K562 (cell line): ENCODE data around the gene SLC25A10.
A peak's percentile ranks its signal among the peaks of the same experiment; 100 is the strongest.

Source experiments
- FOXJ3 ChIP-seq: sonication (generic); formaldehyde crosslinking; IDR thresholded peaks from 2 replicates; pipeline ENCODE4 v1.4.0; 2020; ENCODE audit warnings: mild to moderate bottlenecking, missing genetic modification reagents
- POLR2A ChIP-seq: fragments of 450-650 bp; conservative IDR thresholded peaks from 2 replicates; pipeline ENCODE4 v1.6.1; 2016
- SRSF7 ChIP-seq: fragments of 200-400 bp; formaldehyde crosslinking; optimal IDR thresholded peaks from 2 replicates; pipeline ENCODE3; 2017; ENCODE audit warnings: mild to moderate bottlenecking, low read depth, low read length
- ZNF384 ChIP-seq: IDR thresholded peaks from 2 replicates; pipeline ENCODE4 v1.6.1; 2012; ENCODE audit warnings: low read depth, low read length, improper control_type of control experiment
- TF ChIP-seq, protein P1 (sequence below), 3 experiments: IDR thresholded peaks in 2 of 3; conservative IDR thresholded peaks in 1 of 3; 2 replicates each; pipeline ENCODE4 v1.5.1; 2011 to 2012; ENCODE audit warnings: low read length in 3 of 3, mild to moderate bottlenecking in 3 of 3, control low read depth in 2 of 3, improper control_type of control experiment in 1 of 3, inconsistent platforms in 1 of 3, low read depth in 1 of 3, mixed read lengths in 1 of 3, moderate library complexity in 1 of 3; ENCODE audit not compliant: insufficient read depth in 2 of 3
- TF ChIP-seq, protein P2 (sequence below): sonication (generic); formaldehyde crosslinking; IDR thresholded peaks from 2 replicates; pipeline ENCODE4 v1.8.1; 2023; ENCODE audit warnings: mild to moderate bottlenecking, missing genetic modification reagents

DNA sequence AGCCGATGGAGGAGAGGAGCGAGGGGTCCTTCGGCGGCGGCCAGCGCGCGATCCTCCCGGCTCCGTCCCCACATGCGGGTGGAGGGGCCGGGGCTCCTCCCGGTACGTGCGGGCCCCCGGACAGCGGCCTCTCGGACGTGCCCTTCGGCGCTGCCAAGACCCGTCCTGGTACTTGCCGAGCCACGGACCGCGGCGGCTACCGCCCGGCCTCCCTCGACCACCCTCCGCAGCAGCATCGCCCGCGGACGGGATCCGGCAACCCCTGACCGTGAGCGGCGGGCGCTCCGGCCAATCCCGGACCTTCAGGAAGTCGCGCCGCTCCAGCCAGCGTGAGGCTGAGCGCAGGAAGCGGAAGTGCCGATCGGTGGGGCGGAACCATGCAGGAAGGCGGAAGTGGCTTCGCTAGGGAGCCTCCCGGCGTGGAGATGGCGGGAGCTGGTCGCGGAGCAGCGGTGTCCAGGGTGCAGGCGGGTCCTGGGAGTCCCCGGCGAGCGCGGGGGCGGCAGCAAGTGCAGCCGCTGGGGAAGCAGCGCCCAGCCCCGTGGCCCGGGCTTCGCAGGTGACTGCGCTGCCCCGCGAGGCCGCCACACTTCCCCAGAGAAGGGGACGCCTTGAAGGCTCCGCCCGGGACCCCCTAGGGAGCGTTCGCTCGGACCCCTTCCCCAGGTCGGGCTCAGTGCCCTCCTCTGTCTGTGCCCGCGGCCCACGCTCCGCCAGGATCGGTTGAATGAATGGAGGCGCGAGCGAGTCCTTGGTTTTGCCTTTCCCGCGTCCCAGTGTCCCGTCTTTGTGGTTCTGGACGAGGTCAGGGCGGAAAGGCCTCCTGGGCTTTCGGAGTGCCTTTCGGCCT, 45.5 kb upstream of the SLC25A10 start, which contains the start of the genes CCDC137 and OXLD1:
- TF ChIP-seq POLR2A (peak; percentile 95), FOXJ3 (no peak), ZNF384 (no peak), SRSF7 (no peak)
- TF ChIP-seq, protein P1, sequence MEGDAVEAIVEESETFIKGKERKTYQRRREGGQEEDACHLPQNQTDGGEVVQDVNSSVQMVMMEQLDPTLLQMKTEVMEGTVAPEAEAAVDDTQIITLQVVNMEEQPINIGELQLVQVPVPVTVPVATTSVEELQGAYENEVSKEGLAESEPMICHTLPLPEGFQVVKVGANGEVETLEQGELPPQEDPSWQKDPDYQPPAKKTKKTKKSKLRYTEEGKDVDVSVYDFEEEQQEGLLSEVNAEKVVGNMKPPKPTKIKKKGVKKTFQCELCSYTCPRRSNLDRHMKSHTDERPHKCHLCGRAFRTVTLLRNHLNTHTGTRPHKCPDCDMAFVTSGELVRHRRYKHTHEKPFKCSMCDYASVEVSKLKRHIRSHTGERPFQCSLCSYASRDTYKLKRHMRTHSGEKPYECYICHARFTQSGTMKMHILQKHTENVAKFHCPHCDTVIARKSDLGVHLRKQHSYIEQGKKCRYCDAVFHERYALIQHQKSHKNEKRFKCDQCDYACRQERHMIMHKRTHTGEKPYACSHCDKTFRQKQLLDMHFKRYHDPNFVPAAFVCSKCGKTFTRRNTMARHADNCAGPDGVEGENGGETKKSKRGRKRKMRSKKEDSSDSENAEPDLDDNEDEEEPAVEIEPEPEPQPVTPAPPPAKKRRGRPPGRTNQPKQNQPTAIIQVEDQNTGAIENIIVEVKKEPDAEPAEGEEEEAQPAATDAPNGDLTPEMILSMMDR (IDR thresholded peaks at IDR 0.05 in 2 of 3, conservative IDR thresholded peaks at IDR 0.05 in 1 of 3; ENCODE audit: insufficient read depth in 2 of 3, low read depth in 1 of 3, low read length in 3 of 3) = no peak
- TF ChIP-seq, protein P2, sequence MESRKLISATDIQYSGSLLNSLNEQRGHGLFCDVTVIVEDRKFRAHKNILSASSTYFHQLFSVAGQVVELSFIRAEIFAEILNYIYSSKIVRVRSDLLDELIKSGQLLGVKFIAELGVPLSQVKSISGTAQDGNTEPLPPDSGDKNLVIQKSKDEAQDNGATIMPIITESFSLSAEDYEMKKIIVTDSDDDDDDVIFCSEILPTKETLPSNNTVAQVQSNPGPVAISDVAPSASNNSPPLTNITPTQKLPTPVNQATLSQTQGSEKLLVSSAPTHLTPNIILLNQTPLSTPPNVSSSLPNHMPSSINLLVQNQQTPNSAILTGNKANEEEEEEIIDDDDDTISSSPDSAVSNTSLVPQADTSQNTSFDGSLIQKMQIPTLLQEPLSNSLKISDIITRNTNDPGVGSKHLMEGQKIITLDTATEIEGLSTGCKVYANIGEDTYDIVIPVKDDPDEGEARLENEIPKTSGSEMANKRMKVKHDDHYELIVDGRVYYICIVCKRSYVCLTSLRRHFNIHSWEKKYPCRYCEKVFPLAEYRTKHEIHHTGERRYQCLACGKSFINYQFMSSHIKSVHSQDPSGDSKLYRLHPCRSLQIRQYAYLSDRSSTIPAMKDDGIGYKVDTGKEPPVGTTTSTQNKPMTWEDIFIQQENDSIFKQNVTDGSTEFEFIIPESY = no peak
